H1 (cell line): ENCODE data around the gene MLEC.

ENCODE experiments used
- CTCF ChIP-seq, 3 experiments: IDR thresholded peaks; 1 replicate in 2 of 3; 2 replicates in 1 of 3; pipeline versions ENCODE4 v1.5.1 to v1.6.1; 2011; ENCODE audit warnings: low read length in 3 of 3, mild to moderate bottlenecking in 3 of 3, inconsistent platforms in 2 of 3, low read depth in 1 of 3, moderate library complexity in 1 of 3; ENCODE audit not compliant: insufficient read depth in 1 of 3; ENCODE audit errors: control extremely low read depth in 1 of 3
- POLR2AphosphoS5 ChIP-seq: IDR thresholded peaks from 2 replicates; pipeline ENCODE4 v1.6.1; 2011; ENCODE audit warnings: low read depth, low read length

GRCh38 chr12:120688527-120689071, 1.6 kb downstream of the MLEC start:
- no peak for TF ChIP-seq POLR2AphosphoS5
- no peak for TF ChIP-seq CTCF (IDR thresholded peaks at IDR 0.05; ENCODE audit: control extremely low read depth in 1 of 3, insufficient read depth in 1 of 3, low read depth in 1 of 3, low read length in 3 of 3)
